ENCODE measurements around the gene B3GALT5. TPM values are rescaled to one million over a fixed set of nuclear protein-coding genes. Genes with fewer than 3 reads are reported as not detected.

The B3GALT5 gene
- total RNA-seq, 6 experiments from 2014 or later: 0.36 to 0.84 (median 0.68) TPM

- Mint-ChIP-seq H3K27me3 (ENCODE audit: insufficient read depth) (peaks cover 7% of the 10 kb centered on the region; the same call in 1 of the 2 replicates), H3K36me3 (ENCODE audit: low read depth) (0 out of 2 replicates have a peak, but pooled peaks cover 8% of the 10 kb centered on the region), H3K4me3 (no peak overlapping the region), H3K27ac (no peak overlapping the region; the same call in 1 of the 2 replicates), H3K4me1 (ENCODE audit: low read depth) (peaks cover 21% of the 10 kb centered on the region), H3K9me3 (peaks cover 2% of the 10 kb centered on the region; the same call in 1 of the 2 replicates)
- DNase-seq: no peak
- no peak for TF ChIP-seq CTCF (IDR thresholded peaks at IDR 0.05)
These were observed 46.5 kb downstream of the B3GALT5 start for GRCh38 chr21:39659070-39659815.

GRCh38 chr21:39660191-39660980 is 47.6 kb downstream of the B3GALT5 start:
- H3K4me1 Mint-ChIP-seq (ENCODE audit: low read depth): peaks cover 21% of the 10 kb centered on the region
- H3K4me3 Mint-ChIP-seq: peak overlapping the region; percentile 77

GRCh38 chr21:39661121-39661520 is 48.4 kb downstream of the B3GALT5 start:
- H3K27me3 Mint-ChIP-seq (ENCODE audit: insufficient read depth): peaks cover 20% of the 10 kb centered on the region
- H3K9me3 Mint-ChIP-seq: no peaks in the 10 kb centered on the region
- peaks cover 16% of the 10 kb centered on the region for H3K36me3 Mint-ChIP-seq (ENCODE audit: low read depth)
- no peak overlapping the region for H3K27ac Mint-ChIP-seq
- DNase-seq: no peak
- H3K4me3 Mint-ChIP-seq: no peak overlapping the region
- H3K4me1 Mint-ChIP-seq (ENCODE audit: low read depth): peaks cover 21% of the 10 kb centered on the region
- no peak for TF ChIP-seq CTCF (IDR thresholded peaks at IDR 0.05)

More at GRCh38 chr21:39660191-39660980, 47.6 kb downstream of the B3GALT5 start:
- Mint-ChIP-seq H3K27ac (peak overlapping the region; percentile 65), H3K27me3 (ENCODE audit: insufficient read depth) (peaks cover 17% of the 10 kb centered on the region), H3K9me3 (no peaks in the 10 kb centered on the region), H3K36me3 (ENCODE audit: low read depth) (peaks cover 14% of the 10 kb centered on the region)
- DNase-seq: peak; percentile 68
- TF ChIP-seq CTCF (IDR thresholded peaks at IDR 0.05): no peak

GRCh38 chr21:39661740-39662139 is 49.0 kb downstream of the B3GALT5 start:
- no peak overlapping the region for H3K27ac Mint-ChIP-seq

More at GRCh38 chr21:39661740-39662139, 49.0 kb downstream of the B3GALT5 start:
- H3K27me3 Mint-ChIP-seq (ENCODE audit: insufficient read depth): peaks cover 20% of the 10 kb centered on the region
- H3K36me3 Mint-ChIP-seq (ENCODE audit: low read depth): peaks cover 16% of the 10 kb centered on the region
- peaks cover 21% of the 10 kb centered on the region for H3K4me1 Mint-ChIP-seq (ENCODE audit: low read depth)
- no peak overlapping the region for H3K4me3 Mint-ChIP-seq
- H3K9me3 Mint-ChIP-seq: no peaks in the 10 kb centered on the region
- DNase-seq: no peak
- no peak for TF ChIP-seq CTCF (IDR thresholded peaks at IDR 0.05)
